GM12872 (cell line): Measurements from ENCODE around the gene CBX3.

Experiments
- TF ChIP-seq, protein P1 (sequence below): IDR thresholded peaks from 3 replicates; pipeline ENCODE4 v1.5.1; 2011; ENCODE audit warnings: low read depth, mild to moderate bottlenecking, low read length, moderate library complexity; ENCODE audit not compliant: insufficient read depth

CBX3 gene

DNA sequence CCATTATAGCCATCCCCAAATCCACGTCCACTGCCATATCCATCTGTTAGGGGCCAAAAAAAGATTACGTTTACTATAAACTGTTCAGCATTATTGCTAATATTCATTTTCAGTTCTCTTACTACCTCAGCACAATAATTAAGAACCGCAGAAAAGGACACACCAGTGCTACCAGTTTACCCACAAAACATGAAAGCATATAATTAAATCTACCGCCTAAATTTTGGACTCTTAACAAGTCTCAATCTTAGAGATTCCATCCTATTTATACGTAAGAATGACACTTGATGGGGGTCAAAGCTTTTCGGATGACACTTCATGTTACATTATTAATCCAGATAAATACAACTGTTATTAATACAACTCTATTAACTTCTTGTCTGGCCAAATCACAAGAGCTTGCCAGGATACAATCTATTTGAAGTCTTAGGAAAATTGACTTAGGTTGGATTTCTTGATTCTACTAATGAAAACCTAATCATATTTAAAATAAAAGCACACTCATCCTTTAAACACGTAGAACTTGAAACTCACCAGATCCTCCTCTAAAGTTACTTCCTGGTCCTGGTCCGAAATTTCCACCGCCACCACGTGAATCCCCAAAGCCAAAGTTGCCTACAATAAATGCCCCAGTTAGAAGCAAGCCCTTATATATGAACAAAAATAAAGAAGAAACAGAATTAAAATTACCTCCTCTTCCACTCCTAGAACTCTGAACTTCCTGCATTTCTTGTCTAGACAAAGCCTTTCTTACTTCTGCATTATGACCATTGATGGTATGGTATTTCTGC, 5.5 kb upstream of the CBX3 start:
- TF ChIP-seq, protein P1, sequence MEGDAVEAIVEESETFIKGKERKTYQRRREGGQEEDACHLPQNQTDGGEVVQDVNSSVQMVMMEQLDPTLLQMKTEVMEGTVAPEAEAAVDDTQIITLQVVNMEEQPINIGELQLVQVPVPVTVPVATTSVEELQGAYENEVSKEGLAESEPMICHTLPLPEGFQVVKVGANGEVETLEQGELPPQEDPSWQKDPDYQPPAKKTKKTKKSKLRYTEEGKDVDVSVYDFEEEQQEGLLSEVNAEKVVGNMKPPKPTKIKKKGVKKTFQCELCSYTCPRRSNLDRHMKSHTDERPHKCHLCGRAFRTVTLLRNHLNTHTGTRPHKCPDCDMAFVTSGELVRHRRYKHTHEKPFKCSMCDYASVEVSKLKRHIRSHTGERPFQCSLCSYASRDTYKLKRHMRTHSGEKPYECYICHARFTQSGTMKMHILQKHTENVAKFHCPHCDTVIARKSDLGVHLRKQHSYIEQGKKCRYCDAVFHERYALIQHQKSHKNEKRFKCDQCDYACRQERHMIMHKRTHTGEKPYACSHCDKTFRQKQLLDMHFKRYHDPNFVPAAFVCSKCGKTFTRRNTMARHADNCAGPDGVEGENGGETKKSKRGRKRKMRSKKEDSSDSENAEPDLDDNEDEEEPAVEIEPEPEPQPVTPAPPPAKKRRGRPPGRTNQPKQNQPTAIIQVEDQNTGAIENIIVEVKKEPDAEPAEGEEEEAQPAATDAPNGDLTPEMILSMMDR: no peak

DNA sequence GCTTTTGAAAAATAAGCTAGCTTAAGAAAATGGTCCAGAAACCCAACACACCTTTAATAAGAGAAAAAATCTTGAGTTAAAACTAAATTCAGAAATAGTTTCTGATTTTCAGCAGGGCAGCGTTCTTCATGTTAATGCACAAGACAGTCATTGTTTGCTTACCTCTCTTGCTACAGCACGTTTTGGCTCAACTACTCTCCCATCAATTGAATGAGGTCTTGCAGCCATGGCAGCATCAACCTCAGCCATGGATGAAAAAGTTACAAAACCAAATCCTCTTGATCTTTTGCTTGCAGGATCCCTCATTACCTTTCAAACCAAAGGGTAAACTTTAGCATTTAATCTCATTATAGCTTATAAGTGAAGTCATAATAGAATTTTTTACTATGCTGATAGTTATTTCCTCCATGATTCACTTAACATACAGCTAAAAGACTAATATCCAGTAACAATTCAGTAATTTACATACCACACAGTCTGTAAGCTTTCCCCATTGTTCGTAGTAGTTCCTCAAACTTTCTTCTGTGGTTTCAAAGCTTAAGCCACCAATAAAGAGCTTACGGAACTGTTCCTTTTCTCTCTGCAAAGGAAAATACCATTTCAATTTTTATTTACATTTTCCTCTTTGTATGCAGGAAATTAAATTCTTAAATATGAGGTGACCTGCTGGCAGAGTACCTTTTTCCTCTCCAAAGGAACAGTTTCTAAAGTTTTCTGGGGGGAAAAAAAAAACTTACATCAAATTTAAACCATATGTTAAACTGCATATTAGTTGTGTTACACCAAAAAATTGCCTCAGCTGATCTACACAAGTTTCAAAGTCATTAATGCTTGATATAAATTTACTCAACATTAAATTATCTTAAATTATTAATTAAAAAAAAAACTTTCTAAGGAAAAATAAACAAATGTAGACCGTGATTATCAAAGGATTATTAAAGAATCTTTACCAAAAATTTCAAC, 4.1 kb upstream of the CBX3 start:
- TF ChIP-seq, protein P1: no peak

DNA sequence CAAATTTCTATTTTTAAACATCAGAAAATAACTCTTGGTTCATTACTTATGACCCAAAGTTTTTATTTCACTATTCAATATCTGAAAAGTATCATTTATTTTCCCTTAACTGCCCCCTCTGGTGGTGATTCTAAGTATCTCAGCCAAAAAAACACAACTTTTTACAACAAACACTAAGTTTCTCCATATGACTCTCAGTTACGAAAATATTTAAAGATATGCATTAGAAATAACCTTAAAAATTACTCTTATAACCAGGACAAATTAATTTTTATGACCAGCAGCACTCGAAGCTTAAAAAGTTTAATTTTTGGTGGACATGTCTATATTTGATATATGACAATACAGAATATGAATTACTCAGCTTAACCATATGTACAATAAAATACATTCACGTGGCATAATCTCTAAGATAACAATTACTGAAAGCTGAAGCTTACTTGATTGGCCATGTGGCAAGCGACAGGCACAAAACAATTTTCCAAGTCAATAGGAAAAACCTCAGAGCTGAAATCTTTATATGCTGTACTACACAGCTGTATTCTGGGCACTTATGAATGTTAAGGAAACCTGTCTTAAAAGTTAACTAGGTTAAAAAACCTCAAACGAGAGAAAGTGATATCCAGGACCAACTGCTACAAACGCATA, 3.3 kb upstream of the CBX3 start:
- TF ChIP-seq, protein P1: peak; percentile 41; the same call in 2 of the 3 replicates

- TF ChIP-seq, protein P1: no peak
These were observed 2.8 kb upstream of the CBX3 start for GRCh38 chr7:26198781-26199169.

DNA sequence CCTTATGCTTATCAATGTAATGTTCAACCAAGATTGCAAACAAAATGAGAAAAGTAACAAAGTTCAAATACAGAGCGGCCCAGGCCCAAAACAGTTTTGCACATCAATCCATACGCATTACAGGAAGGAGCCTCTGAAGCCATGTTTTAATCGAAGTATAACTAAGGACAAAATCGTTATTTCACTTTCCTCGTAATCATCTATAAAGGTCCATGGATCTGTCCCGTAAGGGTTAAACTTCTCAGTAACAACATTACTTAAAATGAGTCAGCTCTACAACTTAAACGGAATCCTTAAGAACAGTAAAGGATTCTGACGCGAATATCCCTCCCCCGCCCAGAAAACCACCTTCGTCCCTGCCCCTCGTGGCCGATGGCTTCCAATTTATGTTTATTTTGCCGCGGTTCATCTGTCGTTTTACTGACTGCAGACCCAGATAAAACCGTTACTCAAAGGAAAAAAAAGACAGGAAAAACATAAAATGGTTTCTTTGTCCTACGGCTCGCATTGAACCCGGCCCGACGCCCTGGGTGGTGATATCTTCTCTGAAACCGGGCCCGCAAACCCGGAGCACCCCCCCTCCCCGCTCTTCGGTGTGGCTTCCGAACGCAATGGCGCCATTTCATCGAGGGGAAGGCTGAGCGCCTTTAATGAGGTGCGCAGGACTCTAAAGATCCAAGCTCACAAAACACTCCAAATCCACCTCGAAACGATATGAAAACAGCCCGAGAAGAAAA, 2.1 kb upstream of the CBX3 start:
- TF ChIP-seq, protein P1: no peak

DNA sequence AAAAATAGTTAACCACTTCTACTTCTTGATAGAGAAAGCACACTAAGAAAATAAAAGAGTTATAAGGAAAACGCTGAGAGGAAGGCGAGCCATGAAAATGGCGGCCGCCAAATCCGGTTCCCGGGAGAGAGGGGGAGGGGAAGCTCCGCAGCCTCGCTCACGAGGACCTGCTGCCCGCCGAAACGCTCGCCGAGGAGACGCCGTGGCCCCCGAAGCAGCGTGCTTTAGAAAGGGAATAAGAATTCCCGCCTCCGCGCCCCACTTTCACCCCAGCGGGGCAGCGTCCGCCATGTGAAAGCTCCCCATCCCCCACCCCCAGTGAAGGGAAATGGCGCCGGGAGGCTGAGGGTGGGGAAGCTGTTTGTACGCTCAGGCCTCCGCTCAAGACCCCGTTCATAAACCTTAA, 1.5 kb upstream of the CBX3 start:
- TF ChIP-seq, protein P1: no peak
